ENCODE data around the gene RLF. TPM values are rescaled to one million over a fixed set of nuclear protein-coding genes. Genes with fewer than 3 reads are reported as not detected.
"Not testable (repeated sequence)": the region's sequence is repeated elsewhere in the genome, so short reads cannot be mapped to it uniquely, and the experiment has no call there.

Gene RLF
- total RNA-seq, 1 donor from 2014 or later: 12.1 TPM

GRCh38 chr1:40167317-40167716, 6.1 kb downstream of the RLF start:
- TF ChIP-seq, protein P1, sequence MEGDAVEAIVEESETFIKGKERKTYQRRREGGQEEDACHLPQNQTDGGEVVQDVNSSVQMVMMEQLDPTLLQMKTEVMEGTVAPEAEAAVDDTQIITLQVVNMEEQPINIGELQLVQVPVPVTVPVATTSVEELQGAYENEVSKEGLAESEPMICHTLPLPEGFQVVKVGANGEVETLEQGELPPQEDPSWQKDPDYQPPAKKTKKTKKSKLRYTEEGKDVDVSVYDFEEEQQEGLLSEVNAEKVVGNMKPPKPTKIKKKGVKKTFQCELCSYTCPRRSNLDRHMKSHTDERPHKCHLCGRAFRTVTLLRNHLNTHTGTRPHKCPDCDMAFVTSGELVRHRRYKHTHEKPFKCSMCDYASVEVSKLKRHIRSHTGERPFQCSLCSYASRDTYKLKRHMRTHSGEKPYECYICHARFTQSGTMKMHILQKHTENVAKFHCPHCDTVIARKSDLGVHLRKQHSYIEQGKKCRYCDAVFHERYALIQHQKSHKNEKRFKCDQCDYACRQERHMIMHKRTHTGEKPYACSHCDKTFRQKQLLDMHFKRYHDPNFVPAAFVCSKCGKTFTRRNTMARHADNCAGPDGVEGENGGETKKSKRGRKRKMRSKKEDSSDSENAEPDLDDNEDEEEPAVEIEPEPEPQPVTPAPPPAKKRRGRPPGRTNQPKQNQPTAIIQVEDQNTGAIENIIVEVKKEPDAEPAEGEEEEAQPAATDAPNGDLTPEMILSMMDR (conservative IDR thresholded peaks at IDR 0.05; ENCODE audit: low read depth, low read length): no peak
- no peak overlapping the region for H3K4me3 ChIP-seq (ENCODE audit: low read depth, low read length)
- no peak for DNase-seq (ENCODE audit: low read depth)

GRCh38 chr1:40171036-40171435, 9.8 kb downstream of the RLF start:
- H3K4me3 ChIP-seq (ENCODE audit: low read depth, low read length): no peak overlapping the region
- TF ChIP-seq, protein P1 (conservative IDR thresholded peaks at IDR 0.05; ENCODE audit: low read depth, low read length): no peak
- no peak for DNase-seq (ENCODE audit: low read depth)

DNA sequence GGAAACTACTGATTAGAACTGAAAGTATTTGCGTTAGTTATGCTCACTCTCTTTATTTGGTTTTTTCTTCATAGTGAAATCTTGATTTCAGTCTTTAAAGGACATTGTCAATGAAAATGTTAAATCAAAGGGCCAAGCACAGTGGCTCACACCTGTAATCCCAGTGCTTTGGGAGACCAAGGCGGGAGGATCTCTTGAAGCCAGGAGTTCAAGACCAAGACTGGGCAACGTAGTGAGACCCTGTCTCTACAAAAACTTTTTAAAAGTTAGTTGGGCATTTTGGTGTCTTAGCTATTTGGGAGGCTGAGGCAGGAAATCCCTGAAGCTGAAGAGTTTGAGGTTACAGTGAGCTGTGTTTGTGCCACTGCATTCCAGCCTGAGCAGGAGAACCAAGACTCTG, 13.6 kb downstream of the RLF start:
- TF ChIP-seq, protein P1 (conservative IDR thresholded peaks at IDR 0.05; ENCODE audit: low read depth, low read length): no peak
- DNase-seq (ENCODE audit: low read depth): no peak
- no peak overlapping the region for H3K4me3 ChIP-seq (ENCODE audit: low read depth, low read length)

DNA sequence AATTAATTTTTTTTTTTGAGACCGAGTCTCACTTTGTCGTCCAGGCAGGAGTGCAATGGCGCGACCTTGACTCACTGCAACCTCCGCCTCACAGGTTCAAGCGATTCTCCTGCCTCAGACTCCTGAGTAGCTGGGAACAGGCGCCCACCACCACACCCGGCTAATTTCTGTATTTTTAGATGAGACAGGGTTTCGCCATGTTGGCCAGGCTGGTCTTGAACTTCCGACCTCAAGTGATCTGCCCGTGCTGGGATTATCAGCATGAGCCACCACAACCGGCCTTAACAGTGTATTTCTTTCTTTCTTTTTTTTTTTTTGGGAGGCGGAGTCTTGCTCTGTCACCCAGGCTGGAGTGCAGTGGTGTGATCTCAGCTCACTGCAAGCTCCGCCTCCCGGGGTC, 15.8 kb downstream of the RLF start:
- not testable (repeated sequence) for H3K4me3 ChIP-seq (ENCODE audit: low read depth, low read length); DNase-seq (ENCODE audit: low read depth)

- DNase-seq (ENCODE audit: low read depth): no peak
- TF ChIP-seq, protein P1 (conservative IDR thresholded peaks at IDR 0.05; ENCODE audit: low read depth, low read length): no peak
Observed at GRCh38 chr1:40178200-40178599, 17.0 kb downstream of the RLF start.

GRCh38 chr1:40179496-40180089, 18.4 kb downstream of the RLF start:
- DNase-seq (ENCODE audit: low read depth): no peak
- H3K4me3 ChIP-seq (ENCODE audit: low read depth, low read length): no peak overlapping the region
- TF ChIP-seq, protein P1 (conservative IDR thresholded peaks at IDR 0.05; ENCODE audit: low read depth, low read length): no peak

More at GRCh38 chr1:40178200-40178599, 17.0 kb downstream of the RLF start:
- H3K4me3 ChIP-seq (ENCODE audit: low read depth, low read length): no peak overlapping the region

DNA sequence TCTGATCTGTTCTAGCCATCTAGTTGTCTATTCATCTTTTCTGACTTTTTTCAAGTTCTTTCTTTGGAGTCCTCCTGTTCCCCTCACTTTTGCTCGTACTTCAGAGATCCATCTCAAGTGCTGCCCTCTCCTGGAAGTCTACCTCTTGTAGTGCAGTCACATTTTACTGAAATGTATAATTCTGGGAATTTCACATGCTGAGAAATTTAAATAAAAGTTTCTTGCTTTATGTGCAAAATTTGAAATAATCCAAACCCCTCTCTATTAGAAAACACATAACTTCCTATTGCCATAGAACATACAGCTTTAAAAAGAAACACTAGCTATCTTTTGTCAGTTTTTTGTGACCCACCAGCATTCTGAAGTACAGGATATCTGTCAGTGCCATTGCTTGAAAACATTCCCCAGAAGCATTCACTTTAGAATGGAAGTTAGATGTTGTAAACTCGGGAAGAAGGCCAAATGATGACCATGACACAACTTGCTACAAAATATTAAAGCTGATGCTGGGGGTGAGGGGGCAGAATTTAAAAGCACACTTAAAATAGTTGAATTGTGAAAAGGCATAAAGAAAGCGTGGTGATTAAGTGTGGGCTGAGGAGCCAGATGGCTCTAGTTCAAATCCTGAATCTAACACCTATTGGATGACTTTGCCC, 22.0 kb downstream of the RLF start:
- no peak overlapping the region for H3K4me3 ChIP-seq (ENCODE audit: low read depth, low read length)
- DNase-seq (ENCODE audit: low read depth): no peak
- TF ChIP-seq, protein P1 (conservative IDR thresholded peaks at IDR 0.05; ENCODE audit: low read depth, low read length): peak; percentile 70

Data from epithelial cell of proximal tubule (primary cell).